ENCODE data around the gene CNN2. TPM values are rescaled to one million over a fixed set of nuclear protein-coding genes. Genes with fewer than 3 reads are reported as not detected.

The CNN2 gene
- total and polyA plus RNA-seq, 3 donors from 2014 or later, result 19.1 to 36.4 (median 28.0) TPM

DNA sequence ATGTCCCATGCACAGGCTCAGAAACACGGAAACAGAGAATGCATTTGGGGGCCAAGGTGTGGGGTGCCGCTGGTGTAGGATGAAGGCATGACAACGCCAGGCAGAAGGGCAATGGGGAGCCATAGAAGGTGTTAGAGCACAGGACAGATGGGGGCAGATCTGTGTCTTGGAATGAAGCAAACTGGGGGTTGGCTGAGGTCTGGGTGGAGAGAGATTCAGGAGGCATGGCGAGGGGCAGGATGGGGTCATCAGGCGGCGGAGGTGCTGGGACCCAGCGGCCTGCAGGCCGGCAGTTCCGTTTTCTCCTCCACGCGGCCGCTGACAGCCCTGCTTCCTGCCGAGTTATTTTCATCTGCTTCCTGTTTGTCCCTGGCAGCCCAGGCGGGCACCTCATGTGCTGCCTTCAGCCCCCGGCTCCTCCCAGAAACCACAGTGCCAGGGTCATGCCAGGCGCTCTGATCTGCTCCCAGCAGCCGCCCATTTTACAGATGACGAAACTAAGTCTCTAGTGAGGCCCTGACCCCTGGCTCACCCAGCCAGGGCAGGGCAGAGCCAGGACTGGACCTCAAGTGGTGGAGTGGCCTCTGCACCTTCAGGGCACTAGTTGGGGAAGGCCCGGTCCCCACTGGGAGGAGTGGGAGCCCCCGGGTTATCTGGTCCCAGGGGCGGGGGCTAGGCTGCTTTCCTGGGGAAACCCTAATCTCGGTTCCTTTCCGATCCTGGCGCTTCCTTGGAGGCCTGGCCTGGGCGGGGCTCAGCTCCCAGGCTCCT, 42.8 kb downstream of the CNN2 start:
- no peak overlapping the region for H3K4me3 ChIP-seq
- no peak overlapping the region for H3K27ac ChIP-seq
- DNase-seq, result peak; percentile 51
- peaks cover 4% of the 10 kb centered on the region for H3K4me1 ChIP-seq
- peaks cover 4% of the 10 kb centered on the region for H3K27me3 ChIP-seq
- H3K36me3 ChIP-seq (ENCODE audit: low read depth, missing control alignments), result no peaks in the 10 kb centered on the region
- intact Hi-C loops (cut with DNase I; ENCODE audit: low total_unique reads), result no loop called here
- no peak for TF ChIP-seq POLR2A (IDR thresholded peaks at IDR 0.05)
- TF ChIP-seq, protein P1, sequence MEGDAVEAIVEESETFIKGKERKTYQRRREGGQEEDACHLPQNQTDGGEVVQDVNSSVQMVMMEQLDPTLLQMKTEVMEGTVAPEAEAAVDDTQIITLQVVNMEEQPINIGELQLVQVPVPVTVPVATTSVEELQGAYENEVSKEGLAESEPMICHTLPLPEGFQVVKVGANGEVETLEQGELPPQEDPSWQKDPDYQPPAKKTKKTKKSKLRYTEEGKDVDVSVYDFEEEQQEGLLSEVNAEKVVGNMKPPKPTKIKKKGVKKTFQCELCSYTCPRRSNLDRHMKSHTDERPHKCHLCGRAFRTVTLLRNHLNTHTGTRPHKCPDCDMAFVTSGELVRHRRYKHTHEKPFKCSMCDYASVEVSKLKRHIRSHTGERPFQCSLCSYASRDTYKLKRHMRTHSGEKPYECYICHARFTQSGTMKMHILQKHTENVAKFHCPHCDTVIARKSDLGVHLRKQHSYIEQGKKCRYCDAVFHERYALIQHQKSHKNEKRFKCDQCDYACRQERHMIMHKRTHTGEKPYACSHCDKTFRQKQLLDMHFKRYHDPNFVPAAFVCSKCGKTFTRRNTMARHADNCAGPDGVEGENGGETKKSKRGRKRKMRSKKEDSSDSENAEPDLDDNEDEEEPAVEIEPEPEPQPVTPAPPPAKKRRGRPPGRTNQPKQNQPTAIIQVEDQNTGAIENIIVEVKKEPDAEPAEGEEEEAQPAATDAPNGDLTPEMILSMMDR (IDR thresholded peaks at IDR 0.05), result no peak
- no peaks in the 10 kb centered on the region for H3K9me3 ChIP-seq
- WGBS, 2 donors, result 62 to 67% methylated on average over 21 to 25 of the region's 25 CpGs

DNA sequence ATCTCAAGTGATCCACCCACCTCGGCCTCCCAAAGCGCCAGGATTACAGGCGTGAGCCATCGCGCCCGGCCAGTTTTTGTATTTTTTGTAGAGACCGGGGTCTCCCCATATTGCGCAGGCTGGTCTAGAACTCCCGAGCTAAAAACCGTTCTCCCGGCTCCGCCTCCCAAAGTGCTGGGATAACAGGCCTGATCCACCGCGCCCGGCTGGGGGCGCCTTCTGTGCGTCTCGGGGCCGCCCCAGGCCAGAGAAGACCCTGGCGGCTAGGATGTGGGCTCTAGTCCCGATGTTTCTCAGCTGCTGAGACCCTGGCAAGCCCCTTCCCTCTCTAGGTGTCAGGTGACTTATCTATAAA, 44.1 kb downstream of the CNN2 start:
- DNase-seq, result no peak
- intact Hi-C loops (cut with DNase I; ENCODE audit: low total_unique reads), result no loop called here
- no peak overlapping the region for H3K27ac ChIP-seq
- TF ChIP-seq, protein P1 (IDR thresholded peaks at IDR 0.05), result no peak
- TF ChIP-seq POLR2A (IDR thresholded peaks at IDR 0.05), result no peak
- no peaks in the 10 kb centered on the region for H3K9me3 ChIP-seq
- no peak overlapping the region for H3K4me3 ChIP-seq
- H3K27me3 ChIP-seq, result peaks cover 4% of the 10 kb centered on the region
- H3K36me3 ChIP-seq (ENCODE audit: low read depth, missing control alignments), result no peaks in the 10 kb centered on the region
- H3K4me1 ChIP-seq, result peaks cover 4% of the 10 kb centered on the region
- 9 to 11% methylated on average over 20 to 21 of the region's 21 CpGs for WGBS, 2 donors

DNA sequence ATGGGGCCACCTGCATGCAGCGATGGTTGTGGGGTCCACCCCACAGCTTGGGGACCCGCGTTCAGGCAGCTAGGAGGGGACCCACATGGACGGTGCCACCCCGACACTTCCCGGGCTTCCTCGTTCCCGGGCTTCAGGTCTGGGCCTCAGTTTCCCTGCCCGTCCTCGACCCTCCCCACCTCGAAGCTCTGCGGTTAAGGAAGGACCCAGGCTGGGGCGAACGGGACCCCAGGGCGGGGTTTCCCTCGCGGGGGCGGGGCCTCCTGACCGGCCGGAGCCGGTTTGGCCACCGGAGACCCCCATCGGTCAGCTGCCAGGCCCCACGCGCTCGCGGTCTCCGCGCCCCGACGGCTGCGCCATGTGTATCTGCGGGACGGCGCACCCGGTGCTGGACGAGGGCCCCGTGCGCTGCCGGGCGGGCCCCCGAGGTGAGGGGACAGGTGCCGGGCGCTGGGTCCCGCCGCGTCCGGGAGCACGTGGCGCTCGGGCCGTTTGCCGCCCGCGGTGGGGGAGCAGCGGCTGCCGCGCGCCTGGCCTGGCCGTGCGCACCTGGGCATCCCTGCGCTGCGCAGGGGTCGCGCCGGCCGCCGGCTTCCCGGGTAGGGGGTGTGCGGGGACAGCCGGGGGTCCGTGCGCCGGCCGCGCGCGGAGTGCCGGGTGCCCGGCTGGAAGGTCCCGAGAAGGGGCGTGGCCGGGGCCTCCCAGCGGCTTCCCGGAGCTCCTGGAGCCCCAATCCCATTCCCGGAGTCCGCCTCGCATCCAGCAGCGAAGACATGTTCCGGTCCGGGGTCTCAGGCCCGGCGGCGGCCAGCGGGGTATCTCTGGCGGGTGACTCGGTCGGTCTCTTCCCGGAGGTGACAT, 44.8 kb downstream of the CNN2 start:
- TF ChIP-seq, protein P1 (IDR thresholded peaks at IDR 0.05), result no peak
- TF ChIP-seq POLR2A (IDR thresholded peaks at IDR 0.05), result no peak
- intact Hi-C loops (cut with DNase I; ENCODE audit: low total_unique reads), result no loop called here
- Histone ChIP-seq H3K36me3 (ENCODE audit: low read depth, missing control alignments) (no peaks in the 10 kb centered on the region), H3K4me3 (peak overlapping the region in 1 of 2 donors; percentile 24), H3K4me1 (peaks cover 4% of the 10 kb centered on the region), H3K9me3 (no peaks in the 10 kb centered on the region), H3K27ac (no peak overlapping the region), H3K27me3 (peaks cover 4% of the 10 kb centered on the region)
- WGBS, 2 donors, result 4 to 17% methylated on average over 5 to 69 of the region's 99 CpGs
- no peak for DNase-seq

DNA sequence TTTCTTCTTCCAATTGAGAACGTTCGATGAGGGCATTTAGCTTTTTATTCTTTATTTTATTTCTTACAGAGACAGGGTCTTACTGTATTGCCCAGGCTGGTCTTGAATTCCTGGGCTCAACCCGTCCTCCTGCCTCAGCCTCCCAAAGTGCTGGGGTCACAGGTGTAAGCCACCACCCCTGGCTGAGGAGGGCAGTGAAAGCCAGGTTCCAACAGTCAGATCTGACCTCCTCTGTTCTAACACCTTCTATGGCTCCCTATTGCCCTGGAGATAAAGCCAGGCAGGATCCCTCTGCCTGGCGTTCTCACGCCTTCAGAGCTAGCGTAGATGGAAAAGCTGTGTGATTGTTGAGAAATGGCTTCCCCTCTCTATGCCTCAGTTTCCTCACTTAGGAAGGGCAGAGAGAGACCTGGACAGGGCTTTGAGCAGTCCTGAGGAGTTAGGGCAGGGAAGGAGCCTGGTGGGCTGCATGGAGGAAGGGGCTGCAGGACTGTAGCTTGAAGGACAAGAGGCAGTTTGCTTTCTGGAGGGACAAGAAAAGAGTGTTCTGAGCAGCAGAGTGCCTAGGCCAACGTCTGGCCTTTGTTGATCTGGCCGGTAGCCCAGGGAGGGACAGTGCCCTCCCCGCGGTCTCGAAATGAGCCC, 46.1 kb downstream of the CNN2 start:
- Histone ChIP-seq H3K4me1 (no peaks in the 10 kb centered on the region), H3K27me3 (peaks cover 4% of the 10 kb centered on the region)

More for the DNA sequence above, 46.1 kb downstream of the CNN2 start:
- intact Hi-C loops (cut with DNase I; ENCODE audit: low total_unique reads), result no loop called here
- WGBS, 2 donors, result 76 to 85% methylated on average over 10 to 11 of the region's 11 CpGs
- H3K9me3 ChIP-seq, result no peaks in the 10 kb centered on the region
- no peaks in the 10 kb centered on the region for H3K36me3 ChIP-seq (ENCODE audit: low read depth, missing control alignments)
- no peak for TF ChIP-seq POLR2A (IDR thresholded peaks at IDR 0.05)
- TF ChIP-seq, protein P1 (IDR thresholded peaks at IDR 0.05), result no peak
- H3K4me3 ChIP-seq, result no peak overlapping the region
- H3K27ac ChIP-seq, result no peak overlapping the region
- no peak for DNase-seq
